ENCODE measurements around the gene URI1.

The URI1 gene

DNA sequence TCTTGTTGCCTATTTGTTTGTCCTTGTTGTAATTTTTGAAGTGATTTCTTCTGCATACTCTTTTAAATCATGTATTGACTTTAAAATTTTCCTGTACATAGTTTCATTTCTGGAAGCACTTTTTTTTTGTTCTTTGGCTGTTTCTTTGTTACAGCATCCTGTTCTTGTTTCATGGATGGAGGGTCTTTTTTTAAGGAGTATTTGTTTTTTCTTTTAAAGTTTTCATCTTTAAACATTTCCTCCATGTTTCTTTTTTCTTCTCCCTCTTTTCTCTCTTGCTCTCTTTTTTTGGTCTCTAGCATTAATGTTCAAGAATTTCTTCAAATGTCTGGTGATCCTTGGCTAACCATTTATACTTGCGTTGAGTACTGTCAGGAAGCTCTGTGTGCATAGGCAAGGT is 58.8 kb downstream of the URI1 start:
- no peak overlapping the region for H3K27ac ChIP-seq (ENCODE audit: low read depth, low read length)
- H3K79me2 ChIP-seq (ENCODE audit: control insufficient read depth, insufficient read depth, low read length, unreplicated experiment) = peaks cover 20% of the 10 kb centered on the region
- H3K27me3 ChIP-seq (ENCODE audit: insufficient read depth, low read length) = no peaks in the 10 kb centered on the region
- 0 out of 2 replicates have a peak, but pooled peaks cover 3% of the 10 kb centered on the region for H3K36me3 ChIP-seq (ENCODE audit: insufficient read depth, low read length)
- no peaks in the 10 kb centered on the region for H3K4me1 ChIP-seq (ENCODE audit: control insufficient read depth, insufficient read depth, low read length, unreplicated experiment)
- H2AFZ ChIP-seq (ENCODE audit: low read length, unreplicated experiment) = no peak overlapping the region
- H3K4me3 ChIP-seq (ENCODE audit: low read depth, low read length) = no peak overlapping the region

DNA sequence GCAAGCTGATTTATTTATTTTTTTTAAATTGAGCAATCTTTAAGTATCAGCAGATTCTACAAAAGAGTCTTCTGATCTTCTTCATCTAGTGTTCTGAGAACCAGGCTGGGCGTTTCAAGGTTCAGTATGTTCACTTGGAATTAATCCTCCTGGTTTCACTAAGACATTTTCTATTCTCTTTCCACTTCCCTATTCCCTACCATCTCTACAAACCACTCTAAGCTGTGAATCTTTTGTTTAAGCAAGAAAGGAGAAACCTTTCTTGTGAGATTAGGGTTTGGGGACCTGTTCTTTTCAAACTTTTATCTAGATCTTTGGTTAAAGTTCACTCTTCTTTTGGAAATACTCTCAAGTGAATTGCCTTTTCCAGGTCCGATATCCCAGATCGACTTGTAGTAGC is 59.3 kb downstream of the URI1 start:
- no peaks in the 10 kb centered on the region for H3K4me1 ChIP-seq (ENCODE audit: control insufficient read depth, insufficient read depth, low read length, unreplicated experiment)
- no peak overlapping the region for H3K27ac ChIP-seq (ENCODE audit: low read depth, low read length)
- no peaks in the 10 kb centered on the region for H3K27me3 ChIP-seq (ENCODE audit: insufficient read depth, low read length)
- H3K79me2 ChIP-seq (ENCODE audit: control insufficient read depth, insufficient read depth, low read length, unreplicated experiment) = peaks cover 20% of the 10 kb centered on the region
- H3K36me3 ChIP-seq (ENCODE audit: insufficient read depth, low read length) = 0 out of 2 replicates have a peak, but pooled peaks cover 3% of the 10 kb centered on the region
- H2AFZ ChIP-seq (ENCODE audit: low read length, unreplicated experiment) = no peak overlapping the region
- H3K4me3 ChIP-seq (ENCODE audit: low read depth, low read length) = no peak overlapping the region

DNA sequence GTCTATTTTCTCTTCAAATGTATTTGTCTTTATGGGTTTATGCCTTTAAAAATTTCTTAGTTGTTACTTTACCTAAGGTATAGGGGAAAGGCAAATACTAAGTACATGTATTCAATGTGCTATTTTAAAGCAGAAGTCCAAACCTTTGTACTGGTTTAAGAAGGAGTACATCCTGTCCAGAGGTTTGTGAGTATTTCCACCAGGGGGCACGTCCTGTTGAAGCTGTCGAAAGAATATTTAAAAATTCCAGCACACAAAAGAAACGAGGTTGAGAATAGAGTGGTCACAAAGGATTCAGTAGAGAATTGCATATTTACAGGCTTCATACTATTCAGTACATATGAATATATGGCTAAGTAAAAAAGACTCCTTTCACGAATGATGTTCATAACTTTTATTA is 59.8 kb downstream of the URI1 start:
- peaks cover 20% of the 10 kb centered on the region for H3K79me2 ChIP-seq (ENCODE audit: control insufficient read depth, insufficient read depth, low read length, unreplicated experiment)
- 0 out of 2 replicates have a peak, but pooled peaks cover 3% of the 10 kb centered on the region for H3K36me3 ChIP-seq (ENCODE audit: insufficient read depth, low read length)
- H3K27me3 ChIP-seq (ENCODE audit: insufficient read depth, low read length) = no peaks in the 10 kb centered on the region
- H2AFZ ChIP-seq (ENCODE audit: low read length, unreplicated experiment) = no peak overlapping the region
- no peak overlapping the region for H3K4me3 ChIP-seq (ENCODE audit: low read depth, low read length)
- H3K4me1 ChIP-seq (ENCODE audit: control insufficient read depth, insufficient read depth, low read length, unreplicated experiment) = no peaks in the 10 kb centered on the region
- no peak overlapping the region for H3K27ac ChIP-seq (ENCODE audit: low read depth, low read length)

DNA sequence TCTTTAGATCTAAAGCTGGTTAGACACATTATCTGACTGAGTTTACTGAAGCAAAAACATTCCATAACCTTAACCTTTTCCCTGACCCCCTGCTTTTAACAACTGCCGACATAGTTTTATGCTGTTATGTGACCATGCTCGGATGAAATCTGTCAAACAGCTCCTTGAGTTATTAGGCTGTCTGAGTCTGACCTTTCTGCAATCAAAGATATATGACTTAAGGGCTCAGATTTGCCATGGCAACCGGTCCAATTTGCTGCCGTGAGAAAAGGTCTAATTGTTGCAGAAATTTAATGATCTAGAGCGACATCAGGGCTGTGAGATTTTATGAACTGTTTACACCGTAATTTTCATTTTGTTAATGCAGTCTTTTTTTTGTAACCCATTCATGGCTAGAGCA is 61.8 kb downstream of the URI1 start:
- Histone ChIP-seq H3K4me3 (ENCODE audit: low read depth, low read length) (no peak overlapping the region), H3K36me3 (ENCODE audit: insufficient read depth, low read length) (no peaks in the 10 kb centered on the region), H3K4me1 (ENCODE audit: control insufficient read depth, insufficient read depth, low read length, unreplicated experiment) (no peaks in the 10 kb centered on the region), H3K79me2 (ENCODE audit: control insufficient read depth, insufficient read depth, low read length, unreplicated experiment) (peaks cover 17% of the 10 kb centered on the region), H3K27ac (ENCODE audit: low read depth, low read length) (no peak overlapping the region), H2AFZ (ENCODE audit: low read length, unreplicated experiment) (no peak overlapping the region), H3K27me3 (ENCODE audit: insufficient read depth, low read length) (no peaks in the 10 kb centered on the region)

DNA sequence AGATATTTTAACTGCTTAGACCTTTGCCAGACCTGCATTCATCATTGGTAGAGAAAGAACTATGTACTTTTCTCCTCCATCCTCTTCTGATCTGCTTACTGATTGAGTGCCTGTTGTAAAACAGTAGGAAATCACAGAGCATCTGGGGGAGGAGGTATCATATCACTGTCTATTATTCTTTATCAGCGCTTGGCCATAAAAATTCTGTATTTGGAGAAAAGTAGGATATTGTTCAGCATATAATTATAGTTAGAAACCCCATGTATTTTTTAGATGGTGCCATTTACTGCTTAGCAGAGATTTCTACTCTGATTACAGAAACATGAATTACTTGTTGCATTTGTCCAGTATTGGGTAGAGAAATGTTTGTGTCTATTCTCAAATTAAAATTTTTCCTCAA is 62.4 kb downstream of the URI1 start:
- Histone ChIP-seq H2AFZ (ENCODE audit: low read length, unreplicated experiment) (no peak overlapping the region), H3K4me3 (ENCODE audit: low read depth, low read length) (no peak overlapping the region), H3K27ac (ENCODE audit: low read depth, low read length) (no peak overlapping the region), H3K79me2 (ENCODE audit: control insufficient read depth, insufficient read depth, low read length, unreplicated experiment) (peaks cover 16% of the 10 kb centered on the region), H3K27me3 (ENCODE audit: insufficient read depth, low read length) (no peaks in the 10 kb centered on the region), H3K36me3 (ENCODE audit: insufficient read depth, low read length) (peaks cover 4% of the 10 kb centered on the region; the same call in 1 of the 2 replicates), H3K4me1 (ENCODE audit: control insufficient read depth, insufficient read depth, low read length, unreplicated experiment) (no peaks in the 10 kb centered on the region)

DNA sequence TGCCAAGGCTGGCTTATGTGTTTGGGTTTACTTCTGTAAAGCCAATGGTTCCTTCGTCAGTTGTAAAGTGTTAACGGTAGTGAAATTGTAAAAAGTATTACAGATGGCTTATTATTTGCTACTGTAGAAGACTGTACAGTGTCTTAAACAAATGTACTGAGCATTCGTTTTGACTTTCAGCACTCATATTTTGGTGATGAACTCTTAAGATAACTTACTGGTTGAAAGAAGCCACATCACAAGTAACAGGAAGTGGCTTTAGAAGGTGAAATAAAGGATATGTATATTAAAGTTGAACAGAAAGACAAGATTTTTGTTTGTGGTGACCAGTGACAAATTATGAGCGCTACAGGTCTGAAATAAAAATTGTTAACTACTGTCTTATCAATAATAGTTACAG is 64.2 kb downstream of the URI1 start:
- Histone ChIP-seq H3K4me1 (ENCODE audit: control insufficient read depth, insufficient read depth, low read length, unreplicated experiment) (no peaks in the 10 kb centered on the region), H3K27me3 (ENCODE audit: insufficient read depth, low read length) (no peaks in the 10 kb centered on the region), H2AFZ (ENCODE audit: low read length, unreplicated experiment) (no peak overlapping the region), H3K36me3 (ENCODE audit: insufficient read depth, low read length) (peaks cover 10% of the 10 kb centered on the region), H3K4me3 (ENCODE audit: low read depth, low read length) (no peak overlapping the region), H3K79me2 (ENCODE audit: control insufficient read depth, insufficient read depth, low read length, unreplicated experiment) (peaks cover 10% of the 10 kb centered on the region), H3K27ac (ENCODE audit: low read depth, low read length) (no peak overlapping the region)

DNA sequence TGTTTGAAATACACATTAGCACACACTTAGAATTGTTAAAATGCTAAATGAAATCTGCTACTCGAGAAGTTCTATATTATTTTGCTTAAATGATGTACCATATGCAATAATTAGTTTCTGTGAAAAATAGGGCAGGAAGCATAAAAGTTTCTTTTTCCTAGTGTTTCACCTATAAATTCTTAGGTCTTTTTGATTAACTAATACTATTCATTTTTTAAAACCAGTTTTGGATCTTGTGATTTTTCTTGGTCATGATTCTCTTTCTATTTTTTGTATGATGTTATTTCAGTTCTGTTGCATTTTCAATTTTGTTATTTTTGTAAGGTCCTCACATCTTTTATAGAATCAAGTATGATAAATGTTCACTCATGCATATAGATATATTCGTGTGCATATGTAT is 66.1 kb downstream of the URI1 start:
- Histone ChIP-seq H3K27me3 (ENCODE audit: insufficient read depth, low read length) (no peaks in the 10 kb centered on the region), H3K4me1 (ENCODE audit: control insufficient read depth, insufficient read depth, low read length, unreplicated experiment) (no peaks in the 10 kb centered on the region), H3K36me3 (ENCODE audit: insufficient read depth, low read length) (peaks cover 14% of the 10 kb centered on the region), H3K27ac (ENCODE audit: low read depth, low read length) (no peak overlapping the region), H3K79me2 (ENCODE audit: control insufficient read depth, insufficient read depth, low read length, unreplicated experiment) (peaks cover 4% of the 10 kb centered on the region), H2AFZ (ENCODE audit: low read length, unreplicated experiment) (no peak overlapping the region), H3K4me3 (ENCODE audit: low read depth, low read length) (no peak overlapping the region)

DNA sequence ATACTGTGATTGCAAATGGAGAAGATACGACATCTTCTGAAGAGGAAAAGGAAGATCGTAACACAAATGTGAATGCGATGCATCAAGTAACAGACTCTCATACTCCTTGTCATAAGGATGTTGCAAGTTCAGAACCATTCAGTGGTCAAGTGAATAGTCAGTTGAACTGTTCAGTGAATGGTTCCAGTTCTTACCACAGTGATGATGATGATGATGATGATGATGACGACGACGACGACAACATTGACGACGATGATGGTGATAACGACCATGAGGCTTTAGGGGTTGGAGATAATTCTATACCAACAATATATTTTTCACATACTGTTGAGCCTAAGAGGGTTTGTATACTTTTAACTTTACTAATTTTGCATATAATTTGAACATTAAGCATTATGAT is 67.0 kb downstream of the URI1 start:
- Histone ChIP-seq H3K4me1 (ENCODE audit: control insufficient read depth, insufficient read depth, low read length, unreplicated experiment) (no peaks in the 10 kb centered on the region), H3K79me2 (ENCODE audit: control insufficient read depth, insufficient read depth, low read length, unreplicated experiment) (peaks cover under 1% of the 10 kb centered on the region), H3K36me3 (ENCODE audit: insufficient read depth, low read length) (peaks cover 14% of the 10 kb centered on the region)

DNA sequence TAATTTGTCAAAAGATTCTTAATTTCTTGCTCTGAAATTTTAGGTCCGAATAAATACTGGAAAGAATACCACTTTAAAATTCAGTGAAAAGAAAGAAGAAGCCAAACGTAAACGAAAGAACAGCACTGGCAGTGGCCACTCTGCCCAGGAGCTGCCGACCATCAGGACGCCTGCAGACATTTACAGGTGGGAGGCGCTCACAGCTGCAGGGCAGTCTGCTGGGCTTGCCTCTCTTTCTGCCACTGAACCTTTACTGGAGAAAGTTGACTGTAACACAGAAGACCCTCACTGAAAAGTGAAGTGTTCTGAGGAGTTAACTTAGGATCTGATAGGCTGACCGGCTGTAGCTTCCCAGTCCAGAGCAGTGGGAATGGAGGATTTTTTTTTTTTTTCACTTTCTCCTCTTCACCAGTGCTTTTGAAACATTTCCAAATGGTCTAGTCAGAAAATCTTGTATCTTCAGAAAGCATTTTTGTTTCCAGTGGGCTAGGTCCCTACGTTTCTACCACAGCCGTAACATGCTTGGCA is 69.1 kb downstream of the URI1 start:
- no peaks in the 10 kb centered on the region for H3K79me2 ChIP-seq (ENCODE audit: control insufficient read depth, insufficient read depth, low read length, unreplicated experiment)
- H3K4me3 ChIP-seq (ENCODE audit: low read depth, low read length) = no peak overlapping the region
- no peak overlapping the region for H3K27ac ChIP-seq (ENCODE audit: low read depth, low read length)
- H3K36me3 ChIP-seq (ENCODE audit: insufficient read depth, low read length) = peaks cover 14% of the 10 kb centered on the region
- no peaks in the 10 kb centered on the region for H3K27me3 ChIP-seq (ENCODE audit: insufficient read depth, low read length)
- H3K4me1 ChIP-seq (ENCODE audit: control insufficient read depth, insufficient read depth, low read length, unreplicated experiment) = no peaks in the 10 kb centered on the region
- no peak overlapping the region for H2AFZ ChIP-seq (ENCODE audit: low read length, unreplicated experiment)

More for the DNA sequence above, 67.0 kb downstream of the URI1 start:
- H3K4me3 ChIP-seq (ENCODE audit: low read depth, low read length) = no peak overlapping the region
- H2AFZ ChIP-seq (ENCODE audit: low read length, unreplicated experiment) = no peak overlapping the region
- H3K27ac ChIP-seq (ENCODE audit: low read depth, low read length) = no peak overlapping the region
- no peaks in the 10 kb centered on the region for H3K27me3 ChIP-seq (ENCODE audit: insufficient read depth, low read length)

DNA sequence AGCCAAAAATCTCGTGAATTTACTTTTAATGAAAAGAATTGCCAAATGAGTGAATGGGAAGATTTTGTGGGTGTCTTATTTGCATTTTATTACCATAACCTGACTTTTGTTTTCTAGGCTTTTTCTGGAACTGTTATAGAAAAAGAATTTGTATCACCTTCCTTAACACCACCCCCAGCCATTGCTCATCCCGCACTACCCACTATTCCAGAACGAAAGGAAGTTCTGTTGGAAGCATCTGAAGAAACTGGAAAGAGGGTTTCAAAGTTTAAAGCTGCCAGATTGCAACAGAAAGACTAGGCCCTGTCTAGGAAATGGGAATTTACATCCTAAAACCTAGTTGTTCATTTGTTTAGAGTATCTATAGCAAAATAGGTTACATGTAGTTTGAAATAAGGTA is 72.7 kb downstream of the URI1 start:
- Histone ChIP-seq H3K79me2 (ENCODE audit: control insufficient read depth, insufficient read depth, low read length, unreplicated experiment) (no peaks in the 10 kb centered on the region), H3K36me3 (ENCODE audit: insufficient read depth, low read length) (peaks cover 9% of the 10 kb centered on the region; the same call in 1 of the 2 replicates), H2AFZ (ENCODE audit: low read length, unreplicated experiment) (no peak overlapping the region), H3K27ac (ENCODE audit: low read depth, low read length) (no peak overlapping the region), H3K4me3 (ENCODE audit: low read depth, low read length) (no peak overlapping the region), H3K27me3 (ENCODE audit: insufficient read depth, low read length) (no peaks in the 10 kb centered on the region), H3K4me1 (ENCODE audit: control insufficient read depth, insufficient read depth, low read length, unreplicated experiment) (no peaks in the 10 kb centered on the region)

DNA sequence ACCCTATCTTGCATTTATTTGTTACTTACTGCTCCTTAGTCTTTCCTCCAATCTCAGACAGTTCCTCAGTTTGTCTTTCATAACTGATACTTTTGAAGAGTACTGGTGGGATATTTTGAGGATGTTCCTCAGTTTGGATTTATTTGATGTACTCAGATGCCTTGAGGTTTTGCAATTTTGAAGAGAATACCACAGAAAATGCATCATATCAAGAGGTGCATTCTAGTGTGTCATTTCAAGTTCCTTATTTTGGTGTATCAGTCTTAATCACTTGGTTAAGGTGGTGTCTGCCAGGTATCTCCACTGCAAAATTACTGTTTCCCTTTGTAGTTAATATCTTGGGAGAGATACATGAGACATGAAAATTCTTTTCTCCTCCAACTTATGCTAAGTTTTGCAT is 75.1 kb downstream of the URI1 start:
- no peaks in the 10 kb centered on the region for H3K79me2 ChIP-seq (ENCODE audit: control insufficient read depth, insufficient read depth, low read length, unreplicated experiment)
- H3K36me3 ChIP-seq (ENCODE audit: insufficient read depth, low read length) = no peaks in the 10 kb centered on the region; the same call in 1 of the 2 replicates
- H3K27ac ChIP-seq (ENCODE audit: low read depth, low read length) = no peak overlapping the region
- no peaks in the 10 kb centered on the region for H3K27me3 ChIP-seq (ENCODE audit: insufficient read depth, low read length)
- H3K4me3 ChIP-seq (ENCODE audit: low read depth, low read length) = no peak overlapping the region
- H2AFZ ChIP-seq (ENCODE audit: low read length, unreplicated experiment) = no peak overlapping the region
- no peaks in the 10 kb centered on the region for H3K4me1 ChIP-seq (ENCODE audit: control insufficient read depth, insufficient read depth, low read length, unreplicated experiment)
